ENCODE results near the gene ACMSD. TPM values are rescaled to one million over a fixed set of nuclear protein-coding genes. Genes with fewer than 3 reads are reported as not detected.

ACMSD gene
- polyA plus RNA-seq, 1 donor from 2014 or later, result not detected

DNA sequence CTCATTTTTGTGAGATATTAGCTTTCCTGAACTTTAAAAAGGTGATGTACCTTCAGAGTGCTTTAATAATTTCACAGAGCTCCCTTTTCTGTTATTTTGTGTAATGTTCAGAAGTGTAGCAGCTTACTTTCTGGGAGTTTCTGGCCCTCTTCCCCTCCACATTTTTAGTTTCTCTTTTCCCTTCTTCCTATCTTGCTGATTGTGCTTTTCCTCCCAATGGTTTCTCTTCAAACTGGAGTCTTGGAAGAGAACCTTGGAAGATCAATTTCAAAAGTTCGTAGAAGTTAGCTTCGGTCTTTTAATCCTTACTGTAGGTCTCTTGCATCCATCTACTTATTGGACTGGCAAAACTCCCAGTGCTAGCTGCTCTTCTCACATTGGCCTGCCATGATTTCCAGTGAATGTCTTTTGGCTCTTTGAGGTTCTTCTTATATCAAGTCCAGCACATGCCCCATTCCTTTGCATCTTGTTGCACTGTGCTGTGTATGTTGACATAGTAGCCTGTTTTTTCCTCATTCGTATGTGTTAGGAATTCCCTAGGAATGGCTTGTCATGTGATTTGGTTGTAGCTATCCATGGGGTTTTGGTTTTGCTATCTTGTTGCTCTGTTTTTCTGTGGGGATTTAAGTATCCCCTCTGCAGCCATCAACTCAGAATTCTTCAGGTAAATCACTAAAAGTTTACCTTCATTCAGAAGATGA lies 88.0 kb downstream of the ACMSD start:
- peaks cover 19% of the 10 kb centered on the region for H4K20me1 ChIP-seq (ENCODE audit: insufficient read depth)

GRCh38 chr2:134927195-134927594 lies 88.8 kb downstream of the ACMSD start:
- Histone ChIP-seq H3K79me2 (replicated peaks; ENCODE audit: insufficient read depth, low read length) (peaks cover 96% of the 10 kb centered on the region), H4K20me1 (ENCODE audit: insufficient read depth) (peaks cover 18% of the 10 kb centered on the region), H3K4me2 (ENCODE audit: low read length) (no peak overlapping the region)

More for the DNA sequence above, 88.0 kb downstream of the ACMSD start:
- Histone ChIP-seq H3K9me2 (ENCODE audit: insufficient read depth, low read length) (no peaks in the 10 kb centered on the region), H3F3A (ENCODE audit: insufficient read depth, low read length, poor library complexity, severe bottlenecking) (no peaks in the 10 kb centered on the region), H3K27me3 (ENCODE audit: insufficient read depth, low read depth, low read length) (no peaks in the 10 kb centered on the region), H3K4me2 (ENCODE audit: low read length) (no peak overlapping the region), H3K4me3 (ENCODE audit: low read length) (no peak overlapping the region), H3K9ac (ENCODE audit: low read length) (no peak overlapping the region), H3K27ac (ENCODE audit: low read length) (no peak overlapping the region), H3K79me2 (replicated peaks; ENCODE audit: insufficient read depth, low read length) (peaks cover 96% of the 10 kb centered on the region), H3K36me3 (ENCODE audit: insufficient read depth, low read length) (no peaks in the 10 kb centered on the region), H2AFZ (ENCODE audit: low read depth, low read length) (no peak overlapping the region), H3K9me3 (ENCODE audit: low read length) (no peaks in the 10 kb centered on the region)
- no peak for TF ChIP-seq CTCF (IDR thresholded peaks at IDR 0.05; ENCODE audit: poor library complexity, severe bottlenecking)
- TF ChIP-seq POLR2AphosphoS5 (IDR thresholded peaks at IDR 0.05), result no peak
- TF ChIP-seq RAD21 (conservative IDR thresholded peaks at IDR 0.05), result no peak
- TF ChIP-seq REST (IDR thresholded peaks at IDR 0.05; ENCODE audit: borderline replicate concordance), result no peak
- TF ChIP-seq EP300 (conservative IDR thresholded peaks at IDR 0.05; ENCODE audit: poor library complexity, severe bottlenecking), result no peak
- no peak for TF ChIP-seq TAF1 (IDR thresholded peaks at IDR 0.05; ENCODE audit: low read depth)

More at GRCh38 chr2:134927195-134927594, 88.8 kb downstream of the ACMSD start:
- H3K9ac ChIP-seq (ENCODE audit: low read length), result no peak overlapping the region
- no peak overlapping the region for H3K4me3 ChIP-seq (ENCODE audit: low read length)
- H2AFZ ChIP-seq (ENCODE audit: low read depth, low read length), result no peak overlapping the region
- H3K9me3 ChIP-seq (ENCODE audit: low read length), result no peaks in the 10 kb centered on the region
- H3K36me3 ChIP-seq (ENCODE audit: insufficient read depth, low read length), result no peaks in the 10 kb centered on the region
- no peak overlapping the region for H3K27ac ChIP-seq (ENCODE audit: low read length)
- H3K9me2 ChIP-seq (ENCODE audit: insufficient read depth, low read length), result no peaks in the 10 kb centered on the region
- H3K27me3 ChIP-seq (ENCODE audit: insufficient read depth, low read depth, low read length), result no peaks in the 10 kb centered on the region
- no peaks in the 10 kb centered on the region for H3F3A ChIP-seq (ENCODE audit: insufficient read depth, low read length, poor library complexity, severe bottlenecking)
- TF ChIP-seq POLR2AphosphoS5 (IDR thresholded peaks at IDR 0.05) (no peak), SMC3 (conservative IDR thresholded peaks at IDR 0.05; ENCODE audit: poor library complexity) (no peak), CTCF (IDR thresholded peaks at IDR 0.05; ENCODE audit: poor library complexity, severe bottlenecking) (no peak)

Measured in neural cell (in vitro differentiated cells).